ENCODE results near the gene MTUS2.

MTUS2 gene

DNA sequence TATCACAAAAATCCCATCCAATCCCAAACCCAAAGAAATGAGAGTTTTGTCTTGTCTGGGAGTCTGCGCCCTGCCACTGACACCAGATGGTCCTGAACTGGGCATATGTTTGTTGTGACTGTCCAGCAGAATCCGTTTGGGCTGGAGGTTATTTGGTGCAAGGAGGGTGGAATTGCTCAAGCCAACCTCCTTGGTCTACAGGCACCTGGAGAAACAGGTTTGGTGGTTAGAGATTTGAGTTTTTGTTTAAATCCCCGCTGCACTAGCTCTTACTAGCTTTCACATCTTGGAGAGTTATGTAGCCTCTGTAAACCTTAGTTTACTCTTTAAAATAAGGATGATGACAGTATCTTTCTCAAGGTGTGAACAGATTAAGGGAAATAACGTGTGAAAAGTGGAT, 673.7 kb downstream of the MTUS2 start:
- no peak for DNase-seq

DNA sequence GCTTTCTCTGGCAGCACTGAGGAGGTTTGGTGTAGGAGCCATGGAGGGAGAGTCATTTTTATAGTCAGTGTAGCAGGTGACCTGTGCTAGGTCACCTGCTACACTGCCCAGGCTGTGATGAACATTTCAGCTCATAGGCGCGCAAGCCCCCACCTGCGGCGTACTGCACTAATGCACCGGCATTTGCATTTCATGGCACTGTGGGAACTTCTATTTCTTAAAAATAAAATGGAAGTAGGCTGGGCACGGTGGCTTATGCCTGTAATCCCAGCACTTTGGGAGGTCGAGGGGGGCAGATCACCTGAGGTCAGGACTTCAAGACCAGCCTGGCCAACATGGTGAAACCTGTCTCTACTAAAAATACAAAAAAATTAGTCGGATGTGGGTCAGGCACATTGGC, 674.4 kb downstream of the MTUS2 start:
- no peak for DNase-seq

DNA sequence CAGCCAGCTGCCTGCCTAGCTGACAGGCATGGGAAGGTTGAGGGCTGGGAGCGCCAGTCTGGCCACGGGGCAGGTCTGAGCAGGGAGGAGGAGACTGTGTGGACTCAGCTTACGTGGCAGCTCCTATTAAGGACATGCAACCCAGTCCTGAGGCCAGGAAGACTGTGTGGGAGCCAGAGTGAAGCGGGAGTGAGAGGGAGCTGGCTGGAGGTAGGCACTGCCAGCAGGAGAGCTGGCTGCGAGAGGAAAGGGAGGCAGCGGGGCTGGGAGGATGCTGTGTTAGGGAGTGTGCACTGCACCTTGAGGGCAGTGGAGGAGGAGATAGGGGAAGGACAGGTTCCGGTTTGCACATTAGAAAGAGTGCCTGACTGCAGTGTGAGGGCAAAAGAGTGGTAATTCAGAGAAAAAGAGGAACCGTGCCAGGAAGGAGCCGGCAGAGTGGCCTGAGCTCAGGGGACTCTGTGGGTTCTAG, 676.1 kb downstream of the MTUS2 start:
- DNase-seq, result no peak

DNA sequence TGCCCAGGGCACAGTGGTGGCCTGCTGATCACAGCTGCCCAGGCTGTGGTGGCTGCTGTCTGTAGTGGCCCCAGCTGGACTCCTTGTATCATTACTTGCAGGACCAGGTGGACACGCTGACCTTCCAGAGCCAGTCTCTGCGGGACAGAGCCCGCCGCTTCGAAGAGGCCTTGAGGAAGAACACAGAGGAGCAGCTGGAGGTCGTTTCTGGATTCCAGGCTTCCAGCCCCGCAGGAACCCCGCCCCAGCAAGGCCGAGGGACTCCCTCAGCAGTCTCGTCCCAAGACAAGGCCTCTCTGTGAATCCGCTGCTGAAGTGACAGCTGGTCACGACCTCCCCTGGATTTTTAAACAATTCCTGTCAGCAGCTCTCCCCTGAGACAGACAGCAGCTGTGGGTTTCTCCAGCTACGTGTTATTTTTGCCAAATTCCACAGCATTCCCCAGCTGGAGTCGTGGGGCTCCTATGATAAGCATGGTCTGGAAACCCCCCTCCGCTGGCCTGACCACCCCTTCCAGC, 677.1 kb downstream of the MTUS2 start:
- no peak for DNase-seq

DNA sequence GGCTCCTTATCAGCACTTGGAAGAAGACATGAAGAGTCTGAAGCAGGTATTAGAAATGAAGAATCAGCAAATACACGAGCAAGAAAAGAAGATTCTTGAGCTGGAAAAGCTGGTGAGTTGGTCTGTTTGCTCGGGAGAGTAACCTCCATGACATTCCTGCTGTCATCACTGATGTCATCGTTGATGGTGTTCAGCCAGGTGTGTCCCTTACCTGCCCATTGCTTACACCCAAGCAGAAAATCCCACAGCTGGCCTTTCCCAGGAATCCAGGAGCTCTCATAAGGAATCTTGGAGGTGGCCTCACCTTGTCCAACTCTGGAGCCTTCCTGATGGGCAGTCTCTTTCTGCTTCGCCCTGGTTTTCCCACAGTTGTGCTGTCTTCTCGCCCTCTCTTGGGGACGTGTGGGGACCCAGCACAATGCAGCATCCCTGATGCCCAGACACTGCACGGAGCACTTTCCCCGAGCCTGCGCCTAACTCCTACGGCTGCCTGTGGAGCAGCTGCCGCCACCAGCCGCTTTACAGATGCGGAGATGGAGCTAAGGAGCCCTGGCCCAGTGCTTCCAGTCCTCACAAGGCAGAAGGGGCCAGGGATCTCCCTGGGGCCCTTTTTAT, 678.4 kb downstream of the MTUS2 start:
- DNase-seq, result no peak

DNA sequence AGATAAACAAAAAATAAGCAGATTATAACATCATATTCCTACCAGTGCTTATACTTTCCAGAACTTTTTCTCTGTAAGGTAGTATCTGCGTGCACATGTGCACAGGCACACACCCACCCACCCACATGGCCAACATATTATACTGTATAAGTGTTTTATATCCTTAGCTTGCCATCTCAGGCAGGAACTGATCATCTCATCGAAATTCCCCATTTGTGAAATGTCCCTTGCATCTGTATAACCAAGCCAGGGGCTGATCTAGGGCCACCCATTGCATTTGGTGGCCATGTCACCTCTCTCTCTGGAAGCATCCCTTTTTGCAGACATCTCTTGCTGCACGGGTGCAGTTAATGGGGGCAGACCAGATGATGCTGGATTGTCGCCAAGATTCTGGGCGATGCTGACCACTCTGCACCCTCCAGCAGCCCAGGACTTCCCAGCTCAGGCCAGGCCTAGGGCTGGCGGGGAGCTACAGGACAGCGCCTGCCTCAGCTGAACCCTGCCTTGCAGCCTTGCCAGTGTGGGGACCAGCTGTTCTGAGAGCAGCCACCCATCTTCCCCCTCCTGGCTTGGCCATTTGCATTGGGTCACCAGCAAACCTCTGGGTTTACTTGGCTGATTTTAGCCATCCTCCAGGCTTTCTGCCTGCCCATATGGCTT, 679.5 kb downstream of the MTUS2 start:
- DNase-seq, result no peak

DNA sequence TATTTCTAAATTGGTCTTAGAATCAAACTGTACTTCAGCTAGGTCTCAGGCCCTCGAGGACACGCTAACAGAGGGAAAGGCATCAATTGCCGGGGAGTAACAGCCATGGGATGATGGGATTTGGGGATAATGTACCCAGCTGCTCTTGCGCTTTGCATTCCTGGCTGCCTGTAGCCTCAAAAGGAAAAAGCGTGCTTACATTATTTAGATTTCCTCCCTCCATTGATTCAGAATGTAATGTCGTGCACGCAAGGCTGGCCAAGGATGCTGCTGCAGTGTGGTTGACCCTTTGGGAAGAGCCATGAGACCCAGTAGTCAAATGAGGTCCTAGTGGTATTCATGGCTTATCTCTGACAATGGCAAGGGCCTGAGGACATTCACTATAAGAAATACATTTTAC, 680.2 kb downstream of the MTUS2 start:
- no peak for DNase-seq

DNA sequence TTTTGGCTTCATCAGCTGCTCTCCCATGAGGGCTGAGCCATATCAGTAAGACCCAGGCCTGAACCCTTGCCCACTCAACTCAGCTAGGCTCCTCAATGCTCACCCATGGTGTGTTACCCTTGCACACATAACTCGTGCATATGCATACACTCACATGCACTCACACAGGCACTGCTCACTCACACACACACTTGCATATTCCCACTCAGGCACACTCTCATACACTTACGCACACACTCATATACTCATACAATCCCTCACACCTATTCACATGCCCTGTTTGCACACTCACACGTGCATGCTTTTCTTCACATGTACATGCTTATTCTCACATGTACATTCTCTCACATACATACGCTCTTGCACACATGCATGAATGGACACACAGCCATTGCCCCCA, 681.5 kb downstream of the MTUS2 start:
- no peak for DNase-seq

DNA sequence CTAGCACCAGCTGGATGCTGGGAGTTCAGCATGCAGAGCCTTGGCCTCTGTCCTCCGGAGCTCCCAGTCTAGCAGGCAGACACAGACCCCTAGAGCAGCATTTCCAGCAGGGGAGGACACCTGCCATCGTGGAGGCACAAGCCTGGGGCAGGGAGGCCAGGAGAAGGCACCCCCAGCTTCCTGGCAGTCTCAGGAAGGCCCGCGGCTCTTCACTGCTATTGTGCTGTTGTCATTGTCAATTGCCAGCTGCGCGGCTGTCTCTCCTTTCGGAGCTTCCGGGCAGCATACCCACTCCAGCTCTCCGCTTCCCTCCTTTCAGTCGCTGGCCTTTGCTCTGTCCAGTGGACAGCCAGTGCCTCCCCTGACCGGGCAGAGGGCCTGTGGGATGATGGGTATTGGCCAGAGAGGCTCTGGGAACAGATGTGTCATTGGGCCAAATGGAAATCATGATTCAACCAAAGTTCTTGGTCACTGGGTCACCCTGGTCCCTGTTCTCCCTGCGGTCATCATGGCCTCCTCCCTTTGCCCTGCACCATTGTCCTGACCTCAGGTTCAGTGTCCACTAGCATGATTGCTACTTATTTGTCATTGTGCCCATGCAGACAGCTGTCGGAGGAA, 682.4 kb downstream of the MTUS2 start:
- no peak for DNase-seq

DNA sequence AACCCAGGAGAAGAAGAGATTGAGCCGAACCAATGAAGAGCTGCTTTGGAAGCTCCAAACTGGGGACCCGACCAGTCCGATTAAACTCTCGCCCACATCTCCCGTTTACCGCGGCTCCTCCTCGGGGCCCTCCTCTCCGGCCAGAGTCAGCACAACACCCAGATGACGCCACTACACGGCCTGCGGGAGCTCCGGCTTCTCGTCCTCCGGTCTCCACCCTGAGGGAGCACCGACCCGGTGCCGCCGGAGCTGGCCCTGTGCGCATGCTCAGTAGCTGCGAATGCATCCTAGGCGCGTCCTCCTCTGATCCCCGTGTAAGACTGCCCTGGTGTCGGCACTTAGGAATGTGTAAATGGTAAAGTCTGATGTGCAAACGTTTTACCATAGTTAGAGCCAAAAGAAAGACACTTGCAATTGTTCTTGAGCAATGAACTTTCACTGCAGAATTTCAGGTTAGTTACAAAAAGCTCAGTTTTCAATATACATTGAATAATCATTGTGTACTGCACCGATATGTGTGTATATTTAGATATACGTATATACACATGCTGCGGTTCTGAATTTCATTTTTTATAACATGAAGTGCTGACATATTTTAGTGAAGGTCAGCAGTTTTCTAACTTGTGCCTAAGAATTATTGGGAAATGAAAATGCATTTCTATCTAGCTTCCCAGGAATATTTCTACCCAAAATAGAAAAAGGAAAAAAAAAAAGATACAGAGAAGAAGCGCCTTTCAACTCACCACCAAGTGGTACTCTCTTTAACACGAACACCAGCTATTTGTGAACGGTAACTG, 683.1 kb downstream of the MTUS2 start:
- DNase-seq, result no peak

DNA sequence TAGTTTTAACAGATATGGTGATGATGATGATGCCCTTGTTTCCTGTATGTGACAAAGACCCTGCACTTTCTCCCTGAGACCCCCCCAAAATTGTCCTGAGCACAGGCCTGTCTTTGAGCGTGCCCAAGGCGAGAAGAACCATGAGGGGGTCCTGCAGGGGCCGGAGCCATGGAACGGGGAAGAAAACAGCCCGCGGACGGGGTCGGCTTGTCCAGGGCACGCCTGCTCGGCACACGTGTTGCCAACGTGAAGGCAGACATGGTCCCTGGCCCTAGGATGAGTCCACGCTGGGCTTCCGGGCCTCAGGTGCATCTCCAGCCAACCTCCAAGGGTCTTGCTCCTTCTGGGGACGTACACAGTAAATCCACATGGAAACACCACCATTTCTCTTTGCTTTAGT, 684.6 kb downstream of the MTUS2 start:
- no peak for DNase-seq

DNA sequence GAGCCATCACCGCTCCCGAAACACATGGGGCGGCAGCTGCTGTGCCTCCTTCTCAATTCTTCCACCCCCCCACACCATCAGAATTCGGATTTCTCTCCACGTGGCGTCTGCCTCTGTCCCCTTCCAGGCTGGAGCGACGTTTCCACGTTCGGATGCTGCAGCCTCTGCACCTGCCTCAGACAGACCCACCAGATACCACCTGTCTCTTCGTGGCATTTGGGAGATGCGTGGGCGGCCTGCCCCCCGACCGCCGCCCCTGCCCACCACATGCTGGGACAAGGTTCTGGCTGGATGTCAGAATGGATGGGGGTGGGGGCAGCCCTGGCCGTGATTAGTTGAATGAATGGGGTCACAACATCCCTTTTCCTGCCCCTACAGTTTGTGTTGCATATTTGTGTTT, 685.4 kb downstream of the MTUS2 start:
- no peak for DNase-seq

DNA sequence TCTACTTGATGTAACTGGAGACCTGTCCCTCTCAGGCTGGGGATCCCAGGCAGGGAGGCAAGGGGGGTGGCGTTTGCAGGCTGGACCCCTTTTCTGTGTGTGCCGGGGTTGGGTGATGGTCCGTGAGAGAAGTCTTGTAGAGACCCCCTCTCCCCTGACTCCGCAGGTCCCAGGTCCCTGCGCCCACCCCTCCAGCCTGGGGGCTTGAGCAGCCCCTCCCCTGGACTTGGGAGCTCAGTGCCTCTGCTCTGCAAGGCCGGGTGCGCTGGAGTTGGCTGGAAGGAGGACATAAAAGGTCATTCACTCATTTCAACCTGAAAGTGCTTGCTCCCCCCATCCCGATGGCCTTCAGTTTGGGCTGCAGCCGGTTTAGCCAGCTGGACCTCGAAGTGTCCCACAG, 685.8 kb downstream of the MTUS2 start:
- DNase-seq, result no peak

DNA sequence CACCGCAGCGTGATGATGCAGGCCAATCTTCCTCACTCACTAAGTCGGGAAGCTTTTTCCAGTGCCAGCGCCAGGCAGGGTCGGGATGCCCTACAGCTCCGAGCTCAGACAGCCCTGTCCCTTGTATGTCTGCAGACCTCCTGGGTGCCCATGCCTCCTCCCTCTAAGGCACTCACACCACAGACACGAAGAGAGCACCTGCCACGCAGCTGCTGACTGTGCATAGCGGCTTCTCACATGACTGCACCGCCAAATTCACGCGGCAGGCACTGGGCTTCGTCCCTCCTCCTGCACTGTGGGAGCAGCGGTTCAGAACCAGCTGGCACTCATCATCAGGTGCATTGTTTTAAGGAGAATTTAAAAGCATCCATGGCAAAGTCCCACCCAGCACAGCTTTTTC, 687.2 kb downstream of the MTUS2 start:
- no peak for DNase-seq

DNA sequence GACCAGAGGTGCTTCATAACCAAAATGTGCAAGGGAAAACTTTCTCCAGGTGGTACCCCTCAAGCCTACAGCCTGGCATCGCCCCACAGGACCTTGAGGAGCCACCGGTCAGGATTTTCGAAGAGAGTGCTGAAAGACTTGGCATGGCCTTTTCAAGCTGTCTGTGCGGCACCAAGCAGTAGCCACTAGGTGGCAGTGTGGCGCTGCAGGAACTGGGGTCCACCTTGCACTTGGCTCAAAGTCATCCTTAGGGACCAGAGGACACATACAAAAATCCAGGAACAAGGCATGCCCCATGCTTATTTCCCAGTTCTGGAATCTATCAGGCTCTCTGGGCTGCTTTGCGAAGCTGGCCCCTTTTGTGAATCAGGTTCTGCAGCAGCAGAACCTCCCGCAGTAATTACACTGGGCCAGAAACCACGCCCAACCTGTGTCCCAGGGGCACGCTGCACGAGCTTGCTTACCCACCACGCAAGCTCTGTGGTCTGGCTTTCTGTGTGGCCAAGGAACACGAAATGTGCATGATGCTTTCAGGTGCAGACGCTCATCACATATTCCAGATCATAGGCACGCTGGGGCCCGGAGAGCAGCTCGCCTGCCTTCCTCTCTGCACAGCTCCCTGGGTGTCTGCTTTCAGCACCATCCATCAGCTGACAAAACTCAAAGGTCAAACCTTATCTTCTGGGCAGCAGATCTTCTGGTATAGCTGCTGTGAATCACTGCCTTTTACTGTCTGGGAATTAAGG, 688.2 kb downstream of the MTUS2 start:
- peak; percentile 59 to 67 for DNase-seq

DNA sequence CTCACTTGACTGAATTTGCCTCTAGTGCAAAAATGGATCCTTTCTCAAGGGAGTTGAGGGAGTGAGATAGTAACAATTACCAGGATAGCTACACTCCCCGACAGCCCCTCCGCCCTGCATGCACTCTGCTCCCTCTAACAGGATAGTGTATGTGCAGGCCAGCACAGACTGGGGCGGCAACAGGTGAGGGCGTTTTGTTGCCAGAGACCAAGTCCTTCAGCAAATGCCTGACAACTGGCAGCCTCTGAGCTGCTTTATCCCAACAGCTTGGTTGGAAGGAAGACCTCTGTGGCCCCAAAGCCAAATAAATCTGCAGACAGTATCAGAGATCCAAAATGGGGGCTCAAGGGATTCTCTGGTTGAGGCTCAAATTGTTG, 688.7 kb downstream of the MTUS2 start:
- no peak for DNase-seq

DNA sequence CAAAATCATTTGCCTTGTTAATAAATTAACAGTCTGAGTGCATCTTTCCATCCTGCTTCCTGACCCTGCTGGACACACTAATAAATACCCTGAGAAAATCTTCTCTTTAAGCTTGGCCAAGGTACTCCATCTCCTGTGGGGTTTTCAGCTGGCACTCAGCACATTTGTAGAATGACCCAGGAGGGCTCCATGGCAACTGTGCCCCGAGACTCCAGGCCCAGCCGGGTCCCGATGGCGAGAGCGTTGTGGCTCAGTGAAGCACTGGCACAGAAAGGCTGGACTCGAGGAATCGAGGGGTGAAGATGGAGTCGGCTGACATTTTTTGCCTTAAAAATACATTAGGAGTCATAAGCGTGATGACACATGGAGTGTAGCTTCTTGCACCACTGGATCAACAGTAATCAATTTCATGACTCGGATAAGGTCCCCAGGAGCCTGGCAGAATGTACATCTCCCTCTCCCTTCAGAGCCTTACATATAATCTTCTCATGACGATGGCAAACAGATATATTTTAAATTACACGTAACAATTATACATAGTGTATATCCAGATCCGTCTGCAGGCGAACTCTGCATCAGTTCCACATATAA, 690.0 kb downstream of the MTUS2 start:
- no peak for DNase-seq

DNA sequence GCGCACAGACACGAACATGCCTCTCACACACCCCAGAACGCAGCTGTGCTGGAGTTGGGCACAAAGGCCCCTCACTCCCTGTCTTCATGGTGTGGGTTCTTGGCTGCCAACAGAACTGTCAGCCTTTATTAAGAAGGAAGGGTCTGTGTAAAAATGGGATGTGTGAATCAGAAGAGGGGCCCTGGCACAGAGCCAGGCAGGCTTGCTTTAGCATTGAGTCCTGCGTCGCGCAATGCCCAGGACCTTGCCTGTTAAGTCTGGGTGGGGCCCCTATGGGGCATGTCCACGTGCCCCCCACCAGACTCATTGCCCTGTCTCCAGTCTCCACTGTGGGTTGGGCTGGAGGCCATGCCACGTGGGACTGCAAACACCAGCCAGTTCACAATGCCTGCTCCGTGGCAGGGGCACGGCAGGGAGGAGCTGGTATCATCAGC, 690.5 kb downstream of the MTUS2 start:
- DNase-seq, result no peak

DNA sequence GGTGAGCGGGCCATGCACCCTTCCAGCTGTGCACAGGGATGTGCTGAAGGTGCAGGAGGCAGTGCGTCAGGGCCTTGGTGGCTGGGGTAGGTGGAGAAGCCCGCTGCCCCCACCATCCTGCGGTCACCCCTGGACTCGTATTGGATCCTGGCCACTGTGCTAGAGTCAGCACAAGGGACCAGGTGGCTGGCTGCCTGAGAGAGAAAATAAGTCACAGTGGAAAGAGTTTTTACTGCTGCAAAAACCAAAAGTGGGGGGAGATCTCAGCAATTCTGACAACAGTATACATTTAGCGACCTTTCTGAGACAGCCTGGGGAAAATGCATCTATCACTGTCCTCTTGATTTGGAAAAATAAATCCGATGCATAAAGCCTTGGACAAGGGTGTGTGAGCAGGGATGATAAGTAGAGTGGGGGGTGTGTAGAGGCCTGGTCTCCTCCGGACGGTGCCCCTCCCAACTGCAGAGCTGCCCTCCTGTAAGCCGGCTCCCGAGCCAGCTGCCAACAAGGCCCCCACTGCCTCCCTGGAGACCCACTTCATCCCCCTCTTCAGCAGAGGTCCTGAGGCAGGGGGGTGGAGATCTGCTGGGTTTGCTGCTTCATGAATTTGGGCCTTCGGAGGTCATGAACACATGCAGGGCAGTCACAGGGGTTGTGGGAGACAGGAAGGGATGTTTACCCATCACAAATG, 691.1 kb downstream of the MTUS2 start:
- DNase-seq, result no peak

DNA sequence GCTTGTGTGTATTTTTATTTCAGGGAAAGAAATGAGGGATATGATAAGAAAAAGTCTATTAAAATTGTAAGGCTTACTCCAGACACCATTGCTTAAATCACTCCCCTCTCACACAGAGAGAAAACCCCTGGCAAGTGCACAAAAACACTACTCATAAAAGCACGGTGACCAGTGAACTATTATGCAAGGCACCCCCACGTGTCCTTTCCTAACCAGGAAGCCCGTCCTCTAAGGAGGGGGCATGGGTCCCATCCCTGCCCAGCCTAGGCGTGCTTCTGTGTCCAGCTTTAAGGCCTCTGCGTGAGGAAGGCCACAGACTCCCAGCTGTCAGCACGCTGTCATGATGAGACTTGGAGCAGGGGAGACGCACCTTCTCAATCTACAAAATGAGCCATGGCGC, 691.8 kb downstream of the MTUS2 start:
- no peak for DNase-seq
